ENCODE data around the gene ZMYND10.
"Not testable (repeated sequence)": the region's sequence is repeated elsewhere in the genome, so short reads cannot be mapped to it uniquely, and the experiment has no call there.

Gene ZMYND10

DNA sequence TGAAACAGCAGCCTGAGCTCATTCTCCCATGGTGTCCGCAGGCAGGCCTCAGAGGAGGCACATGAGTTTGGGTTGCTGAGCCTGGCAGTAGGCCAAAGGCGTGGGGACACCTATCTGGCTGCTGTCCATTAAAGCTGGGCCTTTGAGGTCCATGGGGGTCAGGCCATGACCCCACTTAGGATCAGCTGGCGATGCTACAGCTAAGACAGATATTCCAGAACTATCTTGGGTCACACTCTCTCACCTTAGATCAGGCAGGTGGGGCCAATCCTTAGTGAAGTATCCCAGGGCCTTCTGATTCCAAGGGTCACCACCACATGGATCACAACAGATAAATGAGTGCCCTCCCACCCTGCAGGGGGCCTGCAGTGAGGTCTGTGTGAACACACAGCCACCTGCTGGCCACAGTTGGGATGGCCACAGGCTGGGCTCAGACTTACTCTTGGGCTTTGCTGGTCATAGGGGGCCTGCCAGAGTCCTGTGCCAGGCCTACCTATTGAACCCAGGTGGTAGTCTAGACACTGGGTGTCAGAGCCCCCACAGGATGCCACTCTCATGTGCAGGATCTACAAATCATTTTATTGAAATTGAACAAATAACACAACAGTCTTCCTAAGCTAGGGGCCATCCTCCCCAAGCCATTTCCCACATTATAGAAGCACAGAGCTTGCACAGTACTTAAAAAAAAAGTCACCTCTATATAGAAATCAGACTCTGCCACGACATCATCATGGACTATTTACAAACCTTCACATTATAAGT is 21.0 kb downstream of the ZMYND10 start:
- peak; percentile 78 for DNase-seq

DNA sequence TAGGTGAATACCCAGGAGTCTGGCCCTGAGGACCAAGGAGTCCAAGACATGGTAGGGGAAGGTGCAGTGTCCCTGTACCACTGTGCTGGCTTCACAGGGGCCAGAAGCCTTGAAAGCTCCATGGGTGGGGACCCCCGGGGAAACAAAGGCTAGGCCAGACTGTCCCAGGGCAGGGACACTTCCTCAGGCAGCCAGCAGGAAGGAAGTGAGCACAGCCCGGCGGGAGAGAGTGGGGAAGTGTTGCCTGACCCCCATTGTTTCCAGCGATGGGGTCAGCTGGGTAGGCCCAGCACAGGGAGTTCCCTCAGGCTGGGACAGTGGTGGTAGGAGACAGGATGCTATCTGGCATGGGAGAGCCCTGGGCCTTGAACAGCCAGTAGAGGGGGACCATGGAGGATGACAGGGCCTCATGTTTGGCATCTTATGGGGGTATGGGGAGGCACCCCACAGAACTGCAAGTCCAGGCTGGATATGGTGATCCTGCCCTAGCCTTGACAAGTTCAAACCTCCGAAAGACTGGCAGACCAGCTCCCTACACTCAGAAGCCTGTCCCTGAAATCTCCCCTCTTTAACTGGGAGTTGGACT is 21.8 kb downstream of the ZMYND10 start:
- DNase-seq: no peak

- DNase-seq: no peak
Observed at GRCh38 chr3:50323092-50323600, 22.4 kb downstream of the ZMYND10 start.

GRCh38 chr3:50322386-50323091 is 23.0 kb downstream of the ZMYND10 start, which contains the start of gene HYAL2:
HYAL2 (minus strand) TSS chr3:50322745; CDS start chr3:50320489, 2,256 bp downstream.
- no peak for DNase-seq

GRCh38 chr3:50322115-50322385 is 23.5 kb downstream of the ZMYND10 start:
- DNase-seq: no peak

DNA sequence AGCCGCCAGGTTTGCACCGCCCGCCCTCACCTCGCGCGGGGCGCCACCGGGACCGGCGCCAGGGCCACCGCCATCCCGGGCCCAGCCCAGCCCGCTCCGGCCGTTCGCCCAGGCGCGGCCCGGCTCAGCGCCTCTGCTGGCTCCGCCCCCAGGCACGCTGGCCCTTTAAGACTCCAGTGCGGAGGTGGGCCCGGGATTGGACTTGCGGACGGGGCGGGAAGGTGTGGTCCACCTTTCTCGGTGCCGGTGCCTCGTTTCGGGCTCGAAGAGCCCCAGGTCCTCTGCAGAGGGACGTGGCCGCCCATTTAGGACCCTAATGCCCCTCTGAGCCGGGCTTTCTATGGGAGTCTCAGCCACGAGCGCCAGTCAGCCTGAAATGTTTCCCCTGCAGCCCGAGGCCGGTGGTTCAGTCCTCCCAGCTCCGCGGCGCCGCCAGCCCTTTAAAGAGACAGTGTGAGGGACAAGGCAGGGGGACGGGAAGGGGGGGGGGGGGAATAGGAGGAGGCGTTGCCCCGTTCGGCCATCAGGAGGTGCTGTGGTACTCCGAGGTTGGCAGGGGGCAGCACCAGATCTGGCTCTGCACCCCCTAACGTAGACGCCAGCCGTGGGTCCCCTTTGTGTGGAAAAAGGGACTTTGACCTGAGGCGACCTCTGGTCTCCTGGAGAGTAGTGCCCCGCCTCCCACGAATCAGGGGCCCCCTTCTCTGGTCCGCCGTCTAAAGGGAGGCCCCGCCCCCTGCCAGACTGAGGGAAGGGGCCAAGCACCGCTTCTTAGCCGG is 24.0 kb downstream of the ZMYND10 start:
- DNase-seq: peak; percentile 91

DNA sequence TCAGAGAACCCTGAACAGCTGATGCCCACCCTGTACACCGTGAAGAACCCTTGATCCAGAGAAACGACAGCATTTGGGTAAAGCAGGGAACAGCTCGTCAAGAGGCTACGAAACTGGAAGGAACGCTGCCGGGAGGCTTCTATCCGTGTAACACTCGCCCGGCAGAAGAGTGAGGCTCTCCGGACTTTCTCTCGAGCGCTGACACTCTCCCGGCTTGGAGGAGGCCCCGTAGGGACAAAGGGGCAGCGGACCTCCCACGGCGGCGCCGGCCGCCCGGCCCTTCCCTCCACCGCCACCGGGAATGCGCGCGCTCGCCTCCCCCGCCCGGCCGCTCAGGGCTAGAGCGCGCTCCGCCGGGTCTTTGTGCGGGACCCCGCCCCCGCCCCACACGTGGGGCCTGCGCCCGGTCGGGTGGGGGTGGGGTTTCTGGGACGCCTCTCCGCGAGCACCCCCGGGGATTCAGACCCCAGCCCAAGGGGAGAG is 24.6 kb downstream of the ZMYND10 start:
- peak; percentile 77 for DNase-seq

- DNase-seq: no peak
Observed at GRCh38 chr3:50319894-50320625, 25.5 kb downstream of the ZMYND10 start.

GRCh38 chr3:50319181-50319893 is 26.2 kb downstream of the ZMYND10 start:
- DNase-seq: no peak

DNA sequence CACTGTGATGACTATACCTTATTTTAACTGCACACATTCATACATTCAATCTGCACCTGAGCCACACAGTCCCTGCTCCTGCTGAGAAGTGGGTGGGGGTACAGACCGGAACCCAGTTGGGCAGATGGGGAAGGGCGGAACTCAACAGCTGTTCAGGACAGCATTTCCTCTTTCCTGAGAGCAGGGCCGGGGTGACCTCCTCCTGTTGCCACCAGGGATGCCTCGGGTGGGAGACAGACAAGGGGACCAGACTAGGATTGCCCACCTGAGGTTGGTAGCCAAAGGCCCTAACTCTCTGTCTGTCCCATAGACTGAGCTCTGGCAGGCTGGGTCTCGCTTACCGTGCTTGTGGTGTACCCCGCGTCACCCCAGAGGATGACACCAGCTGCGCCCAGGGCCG is 26.9 kb downstream of the ZMYND10 start:
- no peak for DNase-seq

DNA sequence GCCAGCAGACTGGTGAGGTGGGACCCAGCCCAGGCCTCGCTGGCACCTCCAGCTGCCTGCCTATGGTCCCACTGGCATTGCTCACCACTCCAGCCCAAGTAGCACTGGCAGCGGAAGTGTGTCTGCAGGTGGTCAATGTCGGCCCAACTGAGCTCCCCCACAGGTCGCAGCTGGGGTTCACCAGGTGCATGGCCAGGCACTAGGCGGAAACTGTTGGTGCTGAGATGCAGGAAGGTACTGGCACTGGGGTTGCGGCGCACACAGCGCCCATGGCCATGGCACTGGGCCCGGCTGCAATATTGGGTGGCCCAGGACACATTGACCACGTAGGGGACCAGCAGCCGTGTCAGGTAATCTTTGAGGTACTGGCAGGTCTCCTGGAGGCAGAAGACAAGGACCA is 27.4 kb downstream of the ZMYND10 start:
- no peak for DNase-seq

GRCh38 chr3:50317300-50317699 is 28.2 kb downstream of the ZMYND10 start:
- DNase-seq: no peak

DNA sequence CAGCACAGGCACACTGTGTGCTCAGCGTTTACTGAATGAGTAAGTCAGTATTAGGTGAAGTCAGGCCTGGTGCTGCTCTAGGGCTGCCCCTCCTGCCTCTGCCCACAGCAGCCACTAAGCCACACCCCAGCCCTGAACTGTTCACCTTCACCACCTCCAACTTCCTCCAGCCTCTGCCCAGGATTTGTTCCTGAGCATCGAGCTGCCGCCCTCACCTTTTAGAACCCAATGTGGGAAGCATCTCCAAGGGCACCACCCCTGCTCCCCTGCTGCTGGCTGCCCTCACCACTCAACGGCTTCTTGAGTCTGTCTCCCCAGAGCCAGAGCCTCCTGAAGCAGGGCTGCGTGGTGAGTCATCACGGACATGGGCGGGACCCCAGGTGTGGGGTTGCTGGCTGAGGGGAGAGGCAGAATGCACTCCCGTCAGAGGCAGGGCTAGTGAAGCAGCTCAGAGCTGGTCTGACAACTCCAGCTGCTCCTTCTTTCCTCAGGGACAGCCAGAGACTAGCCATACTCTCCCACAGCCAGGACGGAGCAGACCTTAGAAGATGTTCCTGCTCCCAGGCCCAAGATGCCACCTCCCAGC is 28.8 kb downstream of the ZMYND10 start:
- no peak for DNase-seq

DNA sequence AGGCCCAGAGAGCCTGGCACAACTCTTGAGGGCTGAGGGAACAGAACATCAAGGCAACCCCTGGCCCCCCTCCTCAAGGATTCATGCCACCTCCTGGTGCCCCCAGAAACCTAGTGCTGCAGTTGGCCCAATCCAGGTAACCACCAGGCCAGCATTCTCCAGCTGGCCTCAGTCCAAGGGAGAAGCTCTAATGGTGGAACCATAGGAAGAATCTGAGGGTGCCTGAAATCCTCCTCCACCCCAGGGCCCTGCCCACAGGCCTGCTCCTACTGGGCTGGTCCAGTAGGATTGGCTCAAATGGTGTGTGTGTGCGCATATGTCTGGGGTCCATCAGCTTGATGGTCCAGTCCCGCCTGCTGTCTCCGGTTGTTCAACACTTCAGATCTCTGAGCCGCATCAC is 30.7 kb downstream of the ZMYND10 start:
- no peak for DNase-seq

GRCh38 chr3:50314342-50314741 is 31.2 kb downstream of the ZMYND10 start:
- DNase-seq: no peak

GRCh38 chr3:50312041-50312440 is 33.5 kb downstream of the ZMYND10 start:
- DNase-seq: not testable (repeated sequence)

DNA sequence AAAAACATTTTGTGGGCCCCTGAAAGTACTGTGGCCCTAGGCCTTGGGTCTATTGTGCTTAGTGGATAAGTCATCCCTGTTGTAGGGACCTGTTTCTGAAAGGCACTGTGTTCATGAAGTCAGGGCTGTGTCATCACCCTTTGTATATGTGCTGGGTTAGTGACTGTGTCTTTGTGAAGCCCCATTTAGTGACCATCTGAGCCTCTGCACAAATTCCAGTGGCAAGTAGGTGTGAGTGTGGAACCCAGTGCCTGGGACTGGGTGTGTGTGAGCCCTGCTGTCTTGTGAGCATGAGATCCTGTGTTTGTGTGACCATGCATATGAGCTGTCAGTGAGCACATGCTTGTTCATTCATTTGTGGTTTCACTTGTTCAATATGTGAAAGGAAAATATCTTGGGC is 40.9 kb downstream of the ZMYND10 start:
- no peak for DNase-seq

DNA sequence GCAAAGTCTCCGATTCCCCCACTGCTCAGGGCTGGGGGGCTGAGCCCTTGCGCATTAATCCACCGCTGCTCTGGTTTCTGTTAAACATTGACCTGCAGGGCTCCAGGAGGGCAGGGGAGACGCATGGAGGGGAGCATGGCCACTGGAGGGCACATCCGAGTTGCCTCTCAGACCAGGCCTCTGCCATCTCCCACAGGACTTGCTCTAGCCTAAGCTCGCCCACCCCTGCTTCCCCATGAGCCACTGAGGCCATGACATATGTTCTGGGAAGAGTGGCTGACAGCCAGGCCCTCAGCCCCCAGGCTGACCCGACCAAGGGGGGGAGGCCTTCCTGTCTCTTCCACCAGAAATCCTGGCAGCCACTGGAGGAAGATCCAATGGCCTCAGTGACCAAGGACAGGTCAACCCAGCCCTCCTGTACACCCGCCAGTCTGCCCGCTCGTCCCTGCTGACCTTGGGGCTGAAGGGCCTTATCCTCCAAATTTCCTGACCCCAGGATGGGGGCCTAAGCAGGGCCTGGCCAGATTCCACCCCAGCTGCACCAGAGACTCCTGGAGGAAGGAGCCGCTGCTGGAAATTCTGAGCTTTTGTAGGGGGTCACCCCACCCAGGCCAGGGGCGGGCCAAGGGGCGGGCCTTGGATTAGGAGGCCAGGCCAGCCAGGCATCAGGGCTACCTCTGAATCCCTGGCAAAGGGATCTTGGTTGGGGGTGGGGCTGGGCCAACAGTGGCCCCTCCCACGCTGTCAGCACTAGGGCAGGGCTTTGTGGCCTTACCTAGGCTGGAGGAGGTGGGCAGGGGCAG is 42.3 kb downstream of the ZMYND10 start, which contains the start of gene HYAL1:
Gene HYAL1 (minus strand): TSS at position 562 of the 803 bp plus-strand sequence. CDS start 618 bp downstream, outside the sequence.
- no peak for DNase-seq

DNA sequence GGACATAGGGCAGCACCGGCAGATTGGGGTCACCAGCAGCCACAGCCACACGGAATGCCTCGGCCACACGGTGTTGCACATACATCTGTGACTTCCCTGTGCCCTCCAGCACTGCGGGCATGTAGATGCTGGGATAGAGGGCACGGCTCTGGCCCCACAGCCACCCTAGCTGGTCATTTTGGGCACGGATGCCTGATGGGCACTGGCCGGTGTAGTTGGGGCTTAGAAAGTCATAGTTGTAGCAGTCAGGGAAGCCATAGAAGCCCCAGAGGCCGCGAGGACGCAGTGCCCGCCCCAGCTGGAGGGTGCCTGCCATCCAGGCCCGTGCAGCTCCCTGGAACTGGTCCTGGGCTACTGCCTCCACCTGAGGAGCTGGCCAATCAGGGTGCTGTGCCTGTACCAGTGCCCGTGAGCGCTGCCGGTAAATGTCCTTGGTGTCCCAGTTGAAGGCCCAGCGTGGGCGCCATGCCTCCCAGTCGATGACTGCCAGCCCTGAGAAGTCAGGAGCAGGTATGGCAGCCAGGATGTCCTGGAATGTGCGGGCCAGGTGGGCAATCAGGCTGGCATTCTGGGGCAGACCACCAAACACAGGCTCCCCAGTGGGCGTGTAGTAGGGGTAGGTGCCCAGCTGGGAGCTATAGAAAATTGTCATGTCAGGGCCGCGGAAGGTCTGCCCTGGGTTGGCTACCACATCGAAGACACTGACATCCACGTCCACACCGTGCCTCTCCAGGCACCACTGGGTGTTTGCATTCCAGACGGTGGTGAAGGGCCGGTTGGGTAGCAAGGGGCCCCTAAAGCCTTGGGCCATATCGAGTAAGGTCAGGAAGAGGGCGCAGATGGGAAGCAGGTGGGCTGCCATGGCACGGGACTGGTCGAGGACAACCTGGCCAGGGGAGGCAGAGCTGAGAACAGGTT is 43.2 kb downstream of the ZMYND10 start:
- DNase-seq: no peak
